ENCODE measurements around the gene MACROD2.

DNA sequence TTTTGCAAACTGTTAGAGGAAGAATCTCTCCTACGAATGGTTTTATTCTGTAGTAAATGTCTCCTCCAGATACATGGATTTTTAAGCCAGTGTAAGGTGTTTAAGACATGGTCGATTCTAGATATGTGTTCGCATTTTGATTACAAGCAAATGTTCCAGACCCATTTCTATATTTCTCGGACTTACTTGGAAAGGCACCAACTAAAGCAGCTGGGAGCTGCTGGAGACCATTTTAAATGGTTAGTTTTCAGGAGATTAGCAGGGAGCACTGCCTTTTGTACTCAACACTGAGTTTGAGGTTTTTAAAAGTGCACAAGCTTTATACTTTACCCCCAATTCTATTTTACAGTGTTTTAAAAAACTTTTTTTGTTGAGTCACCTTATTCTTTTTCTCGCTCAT lies 1720.9 kb downstream of the MACROD2 start:
- TF ChIP-seq, protein P1, sequence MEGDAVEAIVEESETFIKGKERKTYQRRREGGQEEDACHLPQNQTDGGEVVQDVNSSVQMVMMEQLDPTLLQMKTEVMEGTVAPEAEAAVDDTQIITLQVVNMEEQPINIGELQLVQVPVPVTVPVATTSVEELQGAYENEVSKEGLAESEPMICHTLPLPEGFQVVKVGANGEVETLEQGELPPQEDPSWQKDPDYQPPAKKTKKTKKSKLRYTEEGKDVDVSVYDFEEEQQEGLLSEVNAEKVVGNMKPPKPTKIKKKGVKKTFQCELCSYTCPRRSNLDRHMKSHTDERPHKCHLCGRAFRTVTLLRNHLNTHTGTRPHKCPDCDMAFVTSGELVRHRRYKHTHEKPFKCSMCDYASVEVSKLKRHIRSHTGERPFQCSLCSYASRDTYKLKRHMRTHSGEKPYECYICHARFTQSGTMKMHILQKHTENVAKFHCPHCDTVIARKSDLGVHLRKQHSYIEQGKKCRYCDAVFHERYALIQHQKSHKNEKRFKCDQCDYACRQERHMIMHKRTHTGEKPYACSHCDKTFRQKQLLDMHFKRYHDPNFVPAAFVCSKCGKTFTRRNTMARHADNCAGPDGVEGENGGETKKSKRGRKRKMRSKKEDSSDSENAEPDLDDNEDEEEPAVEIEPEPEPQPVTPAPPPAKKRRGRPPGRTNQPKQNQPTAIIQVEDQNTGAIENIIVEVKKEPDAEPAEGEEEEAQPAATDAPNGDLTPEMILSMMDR (IDR thresholded peaks at IDR 0.05; ENCODE audit: insufficient read depth, low read length, poor library complexity, severe bottlenecking) = no peak
- no peak for TF ChIP-seq EZH2phosphoT487 (conservative IDR thresholded peaks at IDR 0.05; ENCODE audit: low read length)
